ENCODE data around the gene TEX19.

DNA sequence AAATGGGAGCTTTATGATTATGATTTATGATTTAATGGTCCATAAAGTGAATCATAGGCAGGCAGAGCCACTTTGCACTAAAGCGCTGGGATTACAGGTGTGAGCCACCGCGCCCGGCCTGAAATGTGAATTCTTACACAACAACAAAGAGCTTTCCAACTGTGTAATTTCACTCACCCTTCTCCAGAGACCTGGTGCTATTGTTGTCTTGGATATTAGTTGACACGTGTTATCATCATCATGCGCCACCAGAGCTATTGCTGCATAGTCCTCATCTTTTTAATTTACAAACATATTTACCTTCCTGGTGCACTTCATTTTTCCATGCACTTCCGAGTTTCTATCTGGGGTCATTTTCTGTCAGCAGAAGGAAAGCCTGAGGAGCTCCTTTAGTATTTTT is 7.7 kb downstream of the TEX19 start:
- TF ChIP-seq SIN3A (IDR thresholded peaks at IDR 0.05; ENCODE audit: borderline replicate concordance, insufficient read depth, low read depth, low read length) (no peak), REST (IDR thresholded peaks at IDR 0.05; ENCODE audit: insufficient read depth in 1 of 2, low read depth in 2 of 2, low read length in 1 of 2) (no peak)
